GM12878 (cell line): ENCODE measurements around the gene ANOS1. TPM values are rescaled to one million over a fixed set of nuclear protein-coding genes. Genes with fewer than 3 reads are reported as not detected.

Source experiments
- ATAC-seq: fragments of 200-7000 bp; cut with Tn5 transposase; 3 replicates; pipeline ENCODE4 v1.9.1; 2020; ENCODE audit warnings: mild to moderate bottlenecking, moderate library complexity
- BruUV-seq: library from RNA; stranded (reverse); fragments of 400-500 nt; replicated peaks from 2 replicates; lab custom pipeline; 2021; lab: Mats Ljungman, UMichigan
- CTCF ChIA-PET: fragments of 300-600 bp; sonication (Branson Sonifier 250); formaldehyde crosslinking; extraction: SDS; loops from one replicate; lab custom pipeline; 2021; ENCODE audit warnings: inconsistent platforms; lab: Yijun Ruan, JAX
- POLR2A ChIA-PET: fragments of 350-600 bp; formaldehyde crosslinking; extraction: SDS; loops from one replicate; lab custom pipeline; 2021; ENCODE audit warnings: inconsistent platforms; lab: Charles Lee
- RAD21 ChIA-PET: fragments of 300-600 bp; sonication (Branson Sonifier 250); formaldehyde crosslinking; loops from one replicate; lab custom pipeline; 2023; ENCODE audit warnings: antibody characterized with exemption; ENCODE audit not compliant: unreplicated experiment; lab: Charles Lee
- SMC1A ChIA-PET: fragments of 300-600 bp; sonication (Branson Sonifier 250); formaldehyde crosslinking; loops from one replicate; lab custom pipeline; 2023; ENCODE audit not compliant: unreplicated experiment, uncharacterized antibody; lab: Charles Lee
- DNase-seq: peaks from one replicate; pipeline ENCODE4 v3.0.0-alpha.2; 2011; ENCODE audit warnings: low read depth, low spot score
- FAIRE-seq: peaks from 3 replicates; lab custom pipeline; 2011; peaks lifted over from hg19 to GRCh38; lab: Jason Lieb, UNC
- H2AFZ ChIP-seq: 2 replicates; pipeline ENCODE4 v1.6.0; 2011; ENCODE audit warnings: low read depth, low read length, control low read depth; ENCODE audit not compliant: control insufficient read depth
- H3K27ac ChIP-seq: 2 replicates; pipeline ENCODE4 v1.5.1; 2011; ENCODE audit warnings: control low read depth; ENCODE audit not compliant: control insufficient read depth, insufficient read depth
- H3K27me3 ChIP-seq, 2 experiments: replicated peaks in 1 of 2; 2 replicates each; pipeline versions ENCODE4 v1.6.0 to v1.6.1; 2011; ENCODE audit warnings: low read length in 1 of 2; ENCODE audit not compliant: control insufficient read depth in 2 of 2, insufficient read depth in 2 of 2
- H3K36me3 ChIP-seq, 2 experiments: 2 replicates each; pipeline ENCODE4 v1.5.1; 2011; ENCODE audit warnings: low read length in 1 of 2; ENCODE audit not compliant: control insufficient read depth in 2 of 2, insufficient read depth in 2 of 2
- H3K4me1 ChIP-seq: 2 replicates; pipeline ENCODE4 v1.6.1; 2011; ENCODE audit warnings: mild to moderate bottlenecking, low read length, moderate library complexity, mixed read lengths; ENCODE audit not compliant: control insufficient read depth, insufficient read depth
- H3K4me2 ChIP-seq: 2 replicates; pipeline ENCODE4 v1.6.0; 2011; ENCODE audit warnings: control low read depth; ENCODE audit not compliant: control insufficient read depth, insufficient read depth
- H3K4me3 ChIP-seq: fragments of 200-600 bp; sonication (generic); 2 replicates; pipeline ENCODE4 v1.5.1; 2016
- H3K79me2 ChIP-seq: 2 replicates; pipeline ENCODE4 v1.6.0; 2011; ENCODE audit warnings: low read length; ENCODE audit not compliant: control insufficient read depth, insufficient read depth
- H3K9ac ChIP-seq: 2 replicates; pipeline ENCODE4 v1.8.0; 2011; ENCODE audit warnings: low read length, control low read depth, mixed read lengths; ENCODE audit not compliant: control insufficient read depth, insufficient read depth
- H3K9me3 ChIP-seq: replicated peaks from 3 replicates; pipeline ENCODE4 v1.5.1; 2011; ENCODE audit warnings: mild to moderate bottlenecking, low read length; ENCODE audit not compliant: control insufficient read depth, insufficient read depth
- H4K20me1 ChIP-seq: 2 replicates; pipeline ENCODE4 v1.6.0; 2011; ENCODE audit not compliant: control insufficient read depth, insufficient read depth
- BCL11A ChIP-seq: IDR thresholded peaks from 2 replicates; pipeline ENCODE4 v1.6.1; 2011; ENCODE audit warnings: low read depth, low read length
- CBFB ChIP-seq: IDR thresholded peaks from 2 replicates; pipeline ENCODE4 v1.6.1; 2016; ENCODE audit warnings: antibody characterized with exemption, low read depth
- CREB1 ChIP-seq: IDR thresholded peaks from 2 replicates; pipeline ENCODE4 v1.6.1; 2012; ENCODE audit warnings: low read depth, mild to moderate bottlenecking, inconsistent platforms
- CTCF ChIP-seq, 3 experiments: IDR thresholded peaks in 2 of 3; conservative IDR thresholded peaks in 1 of 3; 2 replicates each; pipeline ENCODE4 v1.5.1; 2011; ENCODE audit warnings: low read depth in 3 of 3, low read length in 3 of 3, mild to moderate bottlenecking in 3 of 3, control low read depth in 2 of 3, moderate library complexity in 2 of 3, inconsistent platforms in 1 of 3, mixed read lengths in 1 of 3; ENCODE audit not compliant: control insufficient read depth in 2 of 3, insufficient read depth in 1 of 3; ENCODE audit errors: extremely low read depth in 1 of 3
- RAD21 ChIP-seq: IDR thresholded peaks from 2 replicates; pipeline ENCODE4 v1.6.1; 2011; ENCODE audit warnings: mild to moderate bottlenecking, low read depth, low read length, moderate library complexity; ENCODE audit not compliant: insufficient read depth
- RELB ChIP-seq: fragments of 450-650 bp; IDR thresholded peaks from 2 replicates; pipeline ENCODE4 v1.6.1; 2017; ENCODE audit warnings: low read depth, mild to moderate bottlenecking, moderate library complexity
- RFX5 ChIP-seq: IDR thresholded peaks from 2 replicates; pipeline ENCODE4 v1.6.1; 2011; ENCODE audit warnings: low read depth, low read length, improper control_type of control experiment
- SMC3 ChIP-seq: IDR thresholded peaks from 2 replicates; pipeline ENCODE4 v1.6.1; 2011; ENCODE audit warnings: low read length, improper control_type of control experiment, borderline replicate concordance
- TCF12 ChIP-seq: IDR thresholded peaks from 2 replicates; pipeline ENCODE4 v1.6.1; 2011; ENCODE audit warnings: low read depth, mild to moderate bottlenecking, low read length
- TCF3 ChIP-seq: IDR thresholded peaks from 2 replicates; pipeline ENCODE4 v1.6.1; 2012; ENCODE audit warnings: low read depth, mild to moderate bottlenecking, low read length, borderline replicate concordance; ENCODE audit not compliant: insufficient read depth
- WGBS: methylation state at CpG from one replicate; pipeline ENCODE4 v1.1.6; 2016; ENCODE audit warnings: low lambda C conversion rate; ENCODE audit not compliant: insufficient replicate concordance, insufficient coverage; ENCODE audit errors: missing lambda C conversion rate; 5-methylcytosine and 5-hydroxymethylcytosine counted together
- in situ Hi-C: fragments of 300-500 bp; cut with MboI; formaldehyde crosslinking; loops from 9 replicates; pipeline ENCODE4 v1.14.3; 2018; ENCODE audit warnings: mixed read lengths
- intact Hi-C: fragments of 100-400 bp; cut with micrococcal nuclease; formaldehyde crosslinking; loops from one replicate; pipeline ENCODE4 v1.14.2; 2022; ENCODE audit not compliant: unreplicated experiment
- polyA plus RNA-seq, 11 experiments: library from polyadenylated mRNA; depleted of rRNA in 4 of 11; unstranded in 6 of 11; stranded (reverse) in 5 of 11; fragments of >200 nt; fragmentation: Nextera tagmentation in 4 of 11; fragmentation: Illumina TruSeq in 1 of 11; extraction: Ambion mirVana in 4 of 11; extraction: Trizol in 1 of 11; gene quantifications; 1 replicate in 1 of 11; 2 replicates in 10 of 11; pipeline versions ENCODE4 v1.2.1 to v1.2.3, GENCODE V29; 2011 to 2016; ENCODE audit warnings: inconsistent platforms in 2 of 11, missing spikeins in 2 of 11, low read depth in 1 of 11
- total RNA-seq, 4 experiments: library from RNA; depleted of rRNA in 3 of 4; stranded (reverse); fragments of >200 nt in 3 of 4; fragmentation: Illumina TruSeq in 1 of 4; extraction: Trizol in 1 of 4; gene quantifications; 2 replicates each; pipeline versions ENCODE4 v1.2.1 to v1.2.3, GENCODE V29; 2013 to 2021

ANOS1 gene
- total and polyA plus RNA-seq, 10 of the 15 experiments (the other 5 are each of a cell fraction or from before 2014, with no cell fraction given), result under 0.01 to 4.0 (median 0.03) TPM; not detected in 3

GRCh38 chrX:8743126-8743732 lies 11.3 kb upstream of the ANOS1 start:
- TF ChIP-seq CREB1, result no peak
- peak; percentile 59 for TF ChIP-seq RAD21
- no peak for TF ChIP-seq TCF3
- TF ChIP-seq RFX5, result no peak
- TF ChIP-seq SMC3, result peak; percentile 62; the same call in 1 of the 2 replicates
- TF ChIP-seq BCL11A, result no peak
- TF ChIP-seq RELB, result no peak
- TF ChIP-seq CBFB, result no peak
- no peak for TF ChIP-seq TCF12
- peak; percentile 79 to 84 (median 81) for TF ChIP-seq CTCF (IDR thresholded peaks at IDR 0.05 in 2 of 3, conservative IDR thresholded peaks at IDR 0.05 in 1 of 3; ENCODE audit: control insufficient read depth in 2 of 3, extremely low read depth in 1 of 3, insufficient read depth in 1 of 3, low read depth in 3 of 3, low read length in 3 of 3)
- SMC1A ChIA-PET, result no interaction called here
- Histone ChIP-seq H3K4me1 (no peaks in the 10 kb centered on the region), H3K79me2 (no peaks in the 10 kb centered on the region), H3K36me3 (no peaks in the 10 kb centered on the region), H3K9me3 (no peaks in the 10 kb centered on the region), H2AFZ (no peak overlapping the region), H3K4me3 (no peak overlapping the region), H3K4me2 (no peak overlapping the region), H3K27ac (no peak overlapping the region), H3K27me3 (no peaks in the 10 kb centered on the region), H3K9ac (no peak overlapping the region), H4K20me1 (no peaks in the 10 kb centered on the region)
- CTCF ChIA-PET, result interaction anchor here (0.6 to 2.3 kb wide), 11 partner anchors 9 to 1947 kb away, joined by 3 to 11 read pairs (median 3); no protein-coding TSS in a partner anchor
- POLR2A ChIA-PET, result interaction anchor here (0.7 kb wide), 1 partner anchor 1088 kb away, joined by 8 read pairs; no protein-coding TSS in a partner anchor
- FAIRE-seq (peak; percentile 31), ATAC-seq (peak; percentile 78), DNase-seq (no peak)
- RAD21 ChIA-PET, result no interaction called here
- WGBS, result 31% methylated on average over 11 of the region's 11 CpGs
- no TSS peak for BruUV-seq
- in situ Hi-C loops, result no loop called here
- intact Hi-C loops, result loop anchor here (1.0 kb wide), 1 partner anchor 72 kb away; no protein-coding TSS in a partner anchor
